Measurements from ENCODE around the gene ASPHD1. TPM values are rescaled to one million over a fixed set of nuclear protein-coding genes. Genes with fewer than 3 reads are reported as not detected.

The ASPHD1 gene
- polyA plus RNA-seq, 2 of the 4 experiments (the other 2 are of a cell fraction), result 4.6 to 20.6 TPM

- WGBS (ENCODE audit: missing lambda C conversion rate), result 9% methylated on average over 9 of the region's 9 CpGs
- CTCF ChIA-PET, result interaction anchor here (0.6 to 4.8 kb wide), 11 partner anchors 9 to 96 kb away, joined by 3 to 28 read pairs (median 6); partner anchors contain the start of genes INO80E, TAOK2 and TMEM219
- Histone ChIP-seq H3K4me2 (peak overlapping the region; percentile 98), H3K4me1 (peaks cover 19% of the 10 kb centered on the region), H3K9me3 (no peaks in the 10 kb centered on the region), H3K4me3 (peak overlapping the region; percentile 97), H3K27ac (peak overlapping the region; percentile 96 to 98)
- POLR2A ChIA-PET, result interaction anchor here (0.6 to 2.6 kb wide), 11 partner anchors 10 to 769 kb away, joined by 3 to 42 read pairs (median 5); partner anchors contain the start of genes ASPHD1, SEZ6L2, TAOK2 and TMEM219
- peak; percentile 9 to 16; a peak in 3 of 6 replicates for ATAC-seq
- TF ChIP-seq CBX2 (IDR thresholded peaks at IDR 0.05; ENCODE audit: borderline replicate concordance, low read depth) (no peak), FOSB (CRISPR knock-in tag; IDR thresholded peaks at IDR 0.05) (no peak), NR3C1 (IDR thresholded peaks at IDR 0.05) (no peak), SMC3 (IDR thresholded peaks at IDR 0.05) (no peak), TP53 (CRISPR knock-in tag; IDR thresholded peaks at IDR 0.05) (no peak), PBX3 (IDR thresholded peaks at IDR 0.05) (no peak), MAZ (IDR thresholded peaks at IDR 0.05; ENCODE audit: borderline replicate concordance, low read depth, low read length) (no peak), HES2 (IDR thresholded peaks at IDR 0.05) (no peak), EP300 (IDR thresholded peaks at IDR 0.05) (no peak), ESRRA (IDR thresholded peaks at IDR 0.05; ENCODE audit: borderline replicate concordance, low read length) (no peak), E2F6 (IDR thresholded peaks at IDR 0.05; ENCODE audit: borderline replicate concordance, low read depth) (no peak), POLR2A (IDR thresholded peaks at IDR 0.05; ENCODE audit: low read length) (no peak), SREBF2 (IDR thresholded peaks at IDR 0.05) (no peak), RAD21 (conservative IDR thresholded peaks at IDR 0.05 in 1 of 2, IDR thresholded peaks at IDR 0.05 in 1 of 2) (no peak), ATOH8 (CRISPR knock-in tag; IDR thresholded peaks at IDR 0.05; ENCODE audit: low read depth) (no peak), KDM1A (IDR thresholded peaks at IDR 0.05; ENCODE audit: low read depth) (no peak)
- no peak for DNase-seq (ENCODE audit: low read depth in 1 of 2, low spot score in 1 of 2)
- FAIRE-seq, result no peak
Measured at GRCh38 chr16:29925105-29925756, 24.9 kb downstream of the ASPHD1 start.

GRCh38 chr16:29925781-29926710, 25.8 kb downstream of the ASPHD1 start, which contains the start of gene KCTD13:
KCTD13 (minus strand) TSS chr16:29926226; CDS start chr16:29926033, 193 bp downstream.
- Histone ChIP-seq H3K27ac (peak within 1 kb of the TSS; percentile 96 to 98), H3K4me2 (peak within 1 kb of the TSS; percentile 98), H3K9me3 (no peaks in the 10 kb centered on the region), H3K4me1 (peaks cover 19% of the 10 kb centered on the region), H3K4me3 (peak within 1 kb of the TSS; percentile 97)
- WGBS (ENCODE audit: missing lambda C conversion rate), result 3% methylated on average over 25 of the region's 89 CpGs
- CTCF ChIA-PET, result interaction anchor here (0.6 to 4.8 kb wide), 15 partner anchors 10 to 118 kb away, joined by 3 to 28 read pairs (median 4); partner anchors contain the start of genes TAOK2 and TMEM219
- POLR2A ChIA-PET, result interaction anchor here (0.5 to 2.6 kb wide), 13 partner anchors 9 to 768 kb away, joined by 3 to 42 read pairs (median 4); partner anchors contain the start of genes ASPHD1, MVP, SEZ6L2 and TAOK2
- DNase-seq (ENCODE audit: low read depth in 1 of 2, low spot score in 1 of 2) (peak; percentile 77 to 97), ATAC-seq (peak; percentile 87 to 97), FAIRE-seq (no peak)
- no peak for TF ChIP-seq NFE2L2 (conservative IDR thresholded peaks at IDR 0.05; ENCODE audit: low read length)
- TF ChIP-seq CTCF (IDR thresholded peaks at IDR 0.05), result no peak
- TF ChIP-seq RFX5 (IDR thresholded peaks at IDR 0.05), result no peak
- TF ChIP-seq GATA3 (IDR thresholded peaks at IDR 0.05; ENCODE audit: borderline replicate concordance), result no peak
- no peak for TF ChIP-seq EHF (CRISPR knock-in tag; IDR thresholded peaks at IDR 0.05)
- TF ChIP-seq NR3C1 (IDR thresholded peaks at IDR 0.05), result no peak
- no peak for TF ChIP-seq JUNB (IDR thresholded peaks at IDR 0.05)
- no peak for TF ChIP-seq RCOR1 (IDR thresholded peaks at IDR 0.05; ENCODE audit: low read depth, low read length)
- peak; percentile 19; the same call in 1 of the 3 replicates for TF ChIP-seq SMC3 (IDR thresholded peaks at IDR 0.05)
- TF ChIP-seq E2F6 (IDR thresholded peaks at IDR 0.05; ENCODE audit: borderline replicate concordance, low read depth), result peak; percentile 95
- no peak for TF ChIP-seq NPAS2 (CRISPR knock-in tag; IDR thresholded peaks at IDR 0.05; ENCODE audit: borderline replicate concordance)
- peak; percentile 68 to 91 for TF ChIP-seq JUN (IDR thresholded peaks at IDR 0.05)
- 0 out of 2 replicates have a peak, but pooled peaks have one; percentile 30 for TF ChIP-seq MAZ (IDR thresholded peaks at IDR 0.05; ENCODE audit: borderline replicate concordance, low read depth, low read length)
- peak; percentile 96 for TF ChIP-seq POLR2A (IDR thresholded peaks at IDR 0.05; ENCODE audit: low read length)
- peak; percentile 65; the same call in 1 of the 2 replicates for TF ChIP-seq TFCP2L1 (CRISPR knock-in tag; IDR thresholded peaks at IDR 0.05)
- TF ChIP-seq RAD21 (conservative IDR thresholded peaks at IDR 0.05 in 1 of 2, IDR thresholded peaks at IDR 0.05 in 1 of 2), result peak in 1 of 2 experiments; percentile 43; a peak in 2 of 5 replicates
- TF ChIP-seq, protein P1, sequence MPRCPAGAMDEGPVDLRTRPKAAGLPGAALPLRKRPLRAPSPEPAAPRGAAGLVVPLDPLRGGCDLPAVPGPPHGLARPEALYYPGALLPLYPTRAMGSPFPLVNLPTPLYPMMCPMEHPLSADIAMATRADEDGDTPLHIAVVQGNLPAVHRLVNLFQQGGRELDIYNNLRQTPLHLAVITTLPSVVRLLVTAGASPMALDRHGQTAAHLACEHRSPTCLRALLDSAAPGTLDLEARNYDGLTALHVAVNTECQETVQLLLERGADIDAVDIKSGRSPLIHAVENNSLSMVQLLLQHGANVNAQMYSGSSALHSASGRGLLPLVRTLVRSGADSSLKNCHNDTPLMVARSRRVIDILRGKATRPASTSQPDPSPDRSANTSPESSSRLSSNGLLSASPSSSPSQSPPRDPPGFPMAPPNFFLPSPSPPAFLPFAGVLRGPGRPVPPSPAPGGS (IDR thresholded peaks at IDR 0.05), result peak; percentile 90
